Hepatocyte (in vitro differentiated cells): ENCODE results near the gene PABPN1L. TPM values are rescaled to one million over a fixed set of nuclear protein-coding genes. Genes with fewer than 3 reads are reported as not detected.

Experiments used
- DNase-seq: peaks from one replicate; pipeline ENCODE4 v3.0.0-alpha.2; 2016; ENCODE audit warnings: low spot score
- H2AFZ ChIP-seq: fragments of 200-600 bp; sonication (generic); 2 replicates; pipeline ENCODE4 v1.6.0; 2016; ENCODE audit warnings: antibody characterized with exemption, mild to moderate bottlenecking
- H3K27ac ChIP-seq: fragments of 200-600 bp; sonication (generic); 2 replicates; pipeline ENCODE4 v1.5.1; 2016; ENCODE audit warnings: mild to moderate bottlenecking
- H3K27me3 ChIP-seq: fragments of 200-600 bp; sonication (generic); 2 replicates; pipeline ENCODE4 v1.6.1; 2016
- H3K36me3 ChIP-seq: fragments of 200-600 bp; sonication (generic); replicated peaks from 2 replicates; pipeline ENCODE4 v1.5.1; 2016; ENCODE audit warnings: low read depth; ENCODE audit not compliant: insufficient read depth
- H3K4me1 ChIP-seq: fragments of 200-600 bp; sonication (generic); 2 replicates; pipeline ENCODE4 v1.5.1; 2016; ENCODE audit warnings: mild to moderate bottlenecking, moderate library complexity; ENCODE audit not compliant: insufficient read depth
- H3K4me2 ChIP-seq: fragments of 200-600 bp; sonication (generic); 2 replicates; pipeline ENCODE4 v1.6.0; 2016
- H3K4me3 ChIP-seq: fragments of 200-600 bp; sonication (generic); 2 replicates; pipeline ENCODE4 v1.5.1; 2016; ENCODE audit warnings: mild to moderate bottlenecking
- H3K79me2 ChIP-seq: fragments of 200-600 bp; sonication (generic); 2 replicates; pipeline ENCODE4 v1.6.0; 2017; ENCODE audit warnings: mild to moderate bottlenecking
- H3K9me2 ChIP-seq: fragments of 200-600 bp; sonication (generic); replicated peaks from 2 replicates; pipeline ENCODE4 v1.6.0; 2017; ENCODE audit warnings: mild to moderate bottlenecking; ENCODE audit not compliant: insufficient read depth
- H3K9me3 ChIP-seq: fragments of 200-600 bp; sonication (generic); 2 replicates; pipeline ENCODE4 v1.5.1; 2016; ENCODE audit warnings: low read depth, mild to moderate bottlenecking
- H4K20me1 ChIP-seq: fragments of 200-600 bp; sonication (generic); 2 replicates; pipeline ENCODE4 v1.6.0; 2016; ENCODE audit warnings: mild to moderate bottlenecking; ENCODE audit not compliant: insufficient read depth, poor library complexity, severe bottlenecking
- CTCF ChIP-seq: fragments of 200-600 bp; sonication (generic); IDR thresholded peaks from 2 replicates; pipeline ENCODE4 v1.5.1; 2016; ENCODE audit warnings: antibody characterized with exemption, mild to moderate bottlenecking; ENCODE audit not compliant: poor library complexity
- EZH2 ChIP-seq: fragments of 200-600 bp; sonication (generic); IDR thresholded peaks from 2 replicates; pipeline ENCODE4 v1.6.1; 2016; ENCODE audit warnings: antibody characterized with exemption, mild to moderate bottlenecking, borderline replicate concordance
- EZH2phosphoT487 ChIP-seq: fragments of 200-600 bp; sonication (generic); IDR thresholded peaks from one replicate; pipeline ENCODE4 v1.6.1; 2018; ENCODE audit warnings: antibody characterized with exemption, mild to moderate bottlenecking, low read depth, moderate library complexity; ENCODE audit not compliant: unreplicated experiment, severe bottlenecking
- WGBS: methylation state at CpG from one replicate; pipeline ENCODE4 v1.1.6; 2016; ENCODE audit warnings: low lambda C conversion rate; ENCODE audit errors: missing lambda C conversion rate; 5-methylcytosine and 5-hydroxymethylcytosine counted together
- polyA plus RNA-seq: library from polyadenylated mRNA; unstranded; fragments of >200 nt; fragmentation: Nextera tagmentation; extraction: Ambion mirVana; gene quantifications from 2 replicates; pipeline ENCODE4 v1.2.1, GENCODE V29; 2016
- total RNA-seq: library from RNA; depleted of rRNA; stranded (reverse); fragments of >200 nt; gene quantifications from 2 replicates; pipeline ENCODE4 v1.2.3, GENCODE V29; 2014

The PABPN1L gene
- total and polyA plus RNA-seq, 2 experiments from 2014 or later = not detected

- H3K4me2 ChIP-seq = no peak overlapping the region
- no peak for DNase-seq
- 93% methylated on average over 34 of the region's 34 CpGs for WGBS
- H3K4me1 ChIP-seq = no peaks in the 10 kb centered on the region
- no peaks in the 10 kb centered on the region for H4K20me1 ChIP-seq
- H3K79me2 ChIP-seq = no peaks in the 10 kb centered on the region
- no peaks in the 10 kb centered on the region for H3K9me2 ChIP-seq
- TF ChIP-seq EZH2 (no peak), EZH2phosphoT487 (no peak), CTCF (no peak)
- H3K36me3 ChIP-seq = no peaks in the 10 kb centered on the region
- no peaks in the 10 kb centered on the region for H3K9me3 ChIP-seq
- H3K27me3 ChIP-seq = no peaks in the 10 kb centered on the region
- H3K4me3 ChIP-seq = no peak overlapping the region
- H3K27ac ChIP-seq = no peak overlapping the region
- no peak overlapping the region for H2AFZ ChIP-seq
Measured at GRCh38 chr16:88897696-88898425, 31.4 kb upstream of the PABPN1L start.

- TF ChIP-seq EZH2 = no peak
- no peak for TF ChIP-seq CTCF
- H4K20me1 ChIP-seq = no peaks in the 10 kb centered on the region
- H3K36me3 ChIP-seq = no peaks in the 10 kb centered on the region
- no peaks in the 10 kb centered on the region for H3K27me3 ChIP-seq
- no peak overlapping the region for H3K4me3 ChIP-seq
- DNase-seq = no peak
- no peak overlapping the region for H2AFZ ChIP-seq
- no peaks in the 10 kb centered on the region for H3K79me2 ChIP-seq
- no peaks in the 10 kb centered on the region for H3K9me2 ChIP-seq
- no peak overlapping the region for H3K4me2 ChIP-seq
- no peak overlapping the region for H3K27ac ChIP-seq
- no peaks in the 10 kb centered on the region for H3K9me3 ChIP-seq
- 90% methylated on average over 55 of the region's 57 CpGs for WGBS
- H3K4me1 ChIP-seq = no peaks in the 10 kb centered on the region
Measured at GRCh38 chr16:88896238-88897070, 30.0 kb upstream of the PABPN1L start.

DNA sequence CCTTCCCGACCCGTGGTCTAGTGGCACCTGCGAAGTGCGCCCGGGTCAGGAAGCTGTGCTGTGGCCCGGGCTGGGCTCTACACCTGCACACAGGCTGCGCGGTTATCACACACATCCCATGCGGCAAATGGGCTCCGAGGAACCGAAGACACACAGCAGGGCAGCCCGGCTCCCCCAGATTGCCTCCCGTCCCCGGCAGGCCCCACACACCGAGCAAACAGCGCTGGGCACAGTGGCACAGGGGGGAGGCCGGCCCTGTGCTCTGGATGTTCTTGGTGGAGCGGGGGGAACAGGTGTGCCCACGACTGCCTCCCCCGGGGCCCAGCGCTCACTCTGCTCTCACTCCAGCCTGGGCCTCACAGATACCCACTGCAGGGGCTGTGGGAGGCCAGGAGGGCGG, 28.9 kb upstream of the PABPN1L start:
- no peak for TF ChIP-seq EZH2
- TF ChIP-seq EZH2phosphoT487 = no peak
- TF ChIP-seq CTCF = no peak
- no peaks in the 10 kb centered on the region for H3K27me3 ChIP-seq
- no peak overlapping the region for H3K27ac ChIP-seq
- H2AFZ ChIP-seq = no peak overlapping the region
- 94% methylated on average over 17 of the region's 22 CpGs for WGBS
- no peaks in the 10 kb centered on the region for H3K9me3 ChIP-seq
- H3K4me2 ChIP-seq = no peak overlapping the region
- H3K4me3 ChIP-seq = no peak overlapping the region
- H4K20me1 ChIP-seq = no peaks in the 10 kb centered on the region
- no peaks in the 10 kb centered on the region for H3K36me3 ChIP-seq
- no peaks in the 10 kb centered on the region for H3K79me2 ChIP-seq
- DNase-seq = no peak
- H3K4me1 ChIP-seq = no peaks in the 10 kb centered on the region
- H3K9me2 ChIP-seq = no peaks in the 10 kb centered on the region
